ES-I3 (cell line): Measurements from ENCODE around the gene OTUB1.
"Not testable (repeated sequence)": the region's sequence is repeated elsewhere in the genome, so short reads cannot be mapped to it uniquely, and the experiment has no call there.

Source experiments
- H3K36me3 ChIP-seq: 2 replicates; pipeline ENCODE4 v1.6.1; 2013; ENCODE audit warnings: mild to moderate bottlenecking, low read length, control low read depth, moderate library complexity; ENCODE audit not compliant: insufficient read depth
- H3K4me1 ChIP-seq: 2 replicates; pipeline ENCODE4 v1.6.1; 2013; ENCODE audit warnings: mild to moderate bottlenecking, control low read depth, low read length; ENCODE audit not compliant: insufficient read depth
- H3K9ac ChIP-seq: 2 replicates; pipeline ENCODE4 v1.6.1; 2013; ENCODE audit warnings: low read depth, mild to moderate bottlenecking, low read length, moderate library complexity
- H3K9me3 ChIP-seq: 2 replicates; pipeline ENCODE4 v1.6.1; 2013; ENCODE audit warnings: mild to moderate bottlenecking, low read length, moderate library complexity; ENCODE audit not compliant: control insufficient read depth, insufficient read depth

The OTUB1 gene

GRCh38 chr11:63961608-63962412, 24.4 kb upstream of the OTUB1 start:
- no peaks in the 10 kb centered on the region for H3K9me3 ChIP-seq
- no peaks in the 10 kb centered on the region for H3K36me3 ChIP-seq
- H3K4me1 ChIP-seq = no peaks in the 10 kb centered on the region; the same call in 1 of the 2 replicates
- no peak overlapping the region for H3K9ac ChIP-seq

GRCh38 chr11:63963895-63964294, 22.3 kb upstream of the OTUB1 start:
- not testable (repeated sequence) for H3K36me3 ChIP-seq, H3K4me1 ChIP-seq, H3K9ac ChIP-seq, H3K9me3 ChIP-seq

- no peaks in the 10 kb centered on the region; the same call in 1 of the 2 replicates for H3K4me1 ChIP-seq
- H3K9me3 ChIP-seq = no peaks in the 10 kb centered on the region
- no peak overlapping the region for H3K9ac ChIP-seq
- H3K36me3 ChIP-seq = no peaks in the 10 kb centered on the region
Measured at GRCh38 chr11:63966444-63966843, 19.8 kb upstream of the OTUB1 start.

DNA sequence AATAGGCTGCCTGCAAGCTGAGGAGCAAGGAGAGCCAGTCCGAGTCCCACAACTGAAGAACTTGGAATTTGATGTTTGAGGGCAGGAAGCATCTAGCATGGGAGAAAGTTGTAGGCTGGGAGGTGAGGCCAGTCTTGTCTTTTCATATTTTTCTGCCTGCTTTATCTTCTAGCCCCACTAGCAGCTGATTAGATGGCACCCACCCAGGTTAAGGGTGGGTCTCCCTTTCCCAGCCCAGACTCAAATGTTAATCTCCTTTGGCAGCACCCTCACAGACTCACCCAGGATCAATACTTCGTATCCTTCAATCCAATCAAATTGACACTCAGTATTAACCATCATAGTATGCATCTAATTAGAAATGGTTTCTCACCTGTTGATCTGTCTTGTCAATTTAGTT, 16.8 kb upstream of the OTUB1 start:
- no peaks in the 10 kb centered on the region for H3K36me3 ChIP-seq

DNA sequence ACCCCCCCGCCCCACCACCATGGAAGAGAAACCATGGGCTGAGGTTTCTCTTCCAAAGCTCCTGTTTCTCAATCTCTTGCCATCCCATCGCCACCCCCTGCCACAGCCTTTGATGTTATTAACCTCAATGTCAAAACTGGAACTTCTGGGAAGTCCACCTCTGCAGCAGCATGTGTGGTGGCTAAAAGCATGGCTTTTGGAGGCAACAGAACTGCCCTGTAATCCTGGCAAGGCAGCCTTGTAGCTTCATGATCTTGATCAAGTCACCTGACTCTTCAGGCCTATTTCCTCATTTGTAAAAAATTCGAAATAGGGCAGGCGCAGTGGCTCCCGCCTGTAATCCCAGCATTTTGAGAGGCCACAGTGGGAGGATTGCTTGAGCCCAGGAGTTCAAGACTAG, 15.3 kb upstream of the OTUB1 start:
- Histone ChIP-seq H3K9ac (no peak overlapping the region), H3K9me3 (no peaks in the 10 kb centered on the region), H3K36me3 (no peaks in the 10 kb centered on the region), H3K4me1 (peaks cover 2% of the 10 kb centered on the region)

More for the DNA sequence above, 16.8 kb upstream of the OTUB1 start:
- H3K4me1 ChIP-seq = no peaks in the 10 kb centered on the region
- no peaks in the 10 kb centered on the region for H3K9me3 ChIP-seq
- H3K9ac ChIP-seq = no peak overlapping the region

DNA sequence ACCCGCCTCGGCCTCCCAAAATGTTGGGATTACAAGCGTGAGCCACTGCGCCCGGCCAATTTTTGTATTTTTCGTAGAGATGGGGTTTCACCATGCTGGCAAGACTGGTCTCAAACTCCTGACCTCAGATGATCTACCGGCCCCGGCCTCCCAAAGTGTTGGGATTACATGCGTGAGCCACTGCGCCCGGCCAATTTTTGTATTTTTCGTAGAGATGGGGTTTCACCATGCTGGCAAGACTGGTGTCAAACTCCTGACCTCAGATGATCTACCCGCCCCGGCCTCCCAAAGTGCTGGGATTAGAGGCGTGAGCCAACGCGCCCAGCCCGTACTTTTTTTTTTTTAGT, 12.4 kb upstream of the OTUB1 start:
- not testable (repeated sequence) for H3K9ac ChIP-seq, H3K36me3 ChIP-seq, H3K9me3 ChIP-seq
- H3K4me1 ChIP-seq = peaks cover 14% of the 10 kb centered on the region

GRCh38 chr11:63974259-63975143, 11.7 kb upstream of the OTUB1 start, which contains the start of gene COX8A:
COX8A (plus strand) TSS chr11:63974620; CDS start chr11:63974681, 61 bp downstream.
- H3K9me3 ChIP-seq = no peaks in the 10 kb centered on the region
- peak within 1 kb of the TSS; percentile 74 for H3K9ac ChIP-seq
- peaks cover 4% of the 10 kb centered on the region; the same call in 1 of the 2 replicates for H3K36me3 ChIP-seq
- peaks cover 18% of the 10 kb centered on the region for H3K4me1 ChIP-seq

GRCh38 chr11:63978551-63979239, 7.5 kb upstream of the OTUB1 start:
- Histone ChIP-seq H3K36me3 (peaks cover 4% of the 10 kb centered on the region; the same call in 1 of the 2 replicates), H3K4me1 (peaks cover 27% of the 10 kb centered on the region), H3K9me3 (no peaks in the 10 kb centered on the region), H3K9ac (no peak overlapping the region)

GRCh38 chr11:63979426-63979825, 6.8 kb upstream of the OTUB1 start:
- Histone ChIP-seq H3K4me1 (peaks cover 27% of the 10 kb centered on the region), H3K9me3 (no peaks in the 10 kb centered on the region), H3K36me3 (peaks cover 4% of the 10 kb centered on the region; the same call in 1 of the 2 replicates), H3K9ac (no peak overlapping the region)

- peaks cover 17% of the 10 kb centered on the region; the same call in 1 of the 2 replicates for H3K4me1 ChIP-seq
- H3K9ac ChIP-seq = peak overlapping the region; percentile 92
- no peaks in the 10 kb centered on the region for H3K9me3 ChIP-seq
- H3K36me3 ChIP-seq = peaks cover 8% of the 10 kb centered on the region; the same call in 1 of the 2 replicates
Measured at GRCh38 chr11:63985812-63986155, 454 bp upstream of the OTUB1 start.

DNA sequence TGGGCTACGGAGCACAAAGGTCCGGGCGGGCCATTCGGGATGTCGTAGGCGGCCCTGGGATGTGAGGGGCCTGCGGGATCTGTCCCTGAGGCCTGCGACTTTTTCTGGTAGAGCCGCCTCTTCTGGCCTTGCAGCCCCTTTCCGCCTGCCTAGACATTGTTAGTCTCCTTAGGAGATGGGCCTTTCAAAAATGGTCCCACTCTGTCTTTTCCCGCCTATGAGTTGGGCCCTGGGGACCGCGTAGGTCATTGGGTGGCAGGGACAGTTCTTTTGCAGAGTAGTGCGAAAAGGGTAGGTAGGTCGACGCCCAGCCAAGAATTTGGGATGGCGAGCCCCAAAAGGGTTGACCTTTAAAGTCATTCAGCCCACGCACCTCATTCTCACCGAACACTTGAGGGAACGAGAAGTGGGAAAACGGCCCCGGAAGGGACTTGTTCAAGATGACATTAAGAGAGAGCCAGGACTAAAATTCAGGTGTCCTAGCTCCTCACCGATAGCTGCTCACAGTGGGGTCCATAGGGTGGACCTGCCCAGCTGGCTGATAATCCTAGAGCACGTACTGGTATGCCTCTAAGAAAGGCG, 785 bp downstream of the OTUB1 start:
- Histone ChIP-seq H3K9ac (peak overlapping the region; percentile 92), H3K9me3 (no peaks in the 10 kb centered on the region), H3K36me3 (peaks cover 8% of the 10 kb centered on the region; the same call in 1 of the 2 replicates), H3K4me1 (peaks cover 17% of the 10 kb centered on the region; the same call in 1 of the 2 replicates)

DNA sequence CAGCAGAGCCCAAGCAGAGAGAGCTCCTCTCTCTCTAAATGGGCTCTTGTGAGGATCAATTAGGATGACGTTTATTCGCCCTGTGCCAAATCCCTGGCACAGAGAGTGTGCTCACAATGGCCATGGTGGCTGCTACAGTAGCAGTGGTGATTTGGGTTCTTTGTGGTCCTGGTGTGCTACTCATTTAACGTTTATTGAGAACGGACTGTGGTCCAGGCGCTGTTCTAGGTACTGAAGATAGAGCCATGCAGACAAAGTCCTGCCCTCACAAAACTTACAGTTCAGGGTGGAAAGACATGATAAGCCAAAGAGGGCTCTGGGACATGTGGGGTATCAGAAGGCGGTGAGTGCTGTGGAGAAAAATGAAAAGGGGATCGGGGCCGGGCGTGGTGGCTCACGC, 5.3 kb downstream of the OTUB1 start:
- Histone ChIP-seq H3K9ac (no peak overlapping the region), H3K9me3 (no peaks in the 10 kb centered on the region), H3K36me3 (peaks cover 12% of the 10 kb centered on the region; the same call in 1 of the 2 replicates), H3K4me1 (peaks cover 6% of the 10 kb centered on the region; the same call in 1 of the 2 replicates)

DNA sequence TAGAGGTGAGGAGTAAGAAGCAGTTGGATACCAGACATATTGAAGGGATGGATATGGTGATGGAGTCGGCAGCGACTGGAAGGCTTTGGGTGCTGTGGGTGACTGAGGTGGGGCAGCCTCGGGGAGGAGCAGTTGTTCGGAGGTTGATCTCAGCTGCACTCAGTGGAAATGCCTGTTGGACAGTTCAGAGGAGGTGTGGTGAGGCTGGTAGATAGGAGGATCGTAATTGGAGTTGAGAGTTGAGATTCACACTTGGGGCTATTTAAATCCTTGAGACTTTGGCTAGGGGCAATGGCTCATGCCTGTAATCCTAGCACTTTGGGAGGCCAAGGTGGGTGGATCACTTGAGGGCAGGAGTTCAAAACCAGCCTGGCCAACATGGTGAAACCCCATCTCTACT, 6.9 kb downstream of the OTUB1 start:
- Histone ChIP-seq H3K9me3 (no peaks in the 10 kb centered on the region), H3K36me3 (peaks cover 19% of the 10 kb centered on the region; the same call in 1 of the 2 replicates), H3K4me1 (peaks cover 4% of the 10 kb centered on the region; the same call in 1 of the 2 replicates), H3K9ac (no peak overlapping the region)

DNA sequence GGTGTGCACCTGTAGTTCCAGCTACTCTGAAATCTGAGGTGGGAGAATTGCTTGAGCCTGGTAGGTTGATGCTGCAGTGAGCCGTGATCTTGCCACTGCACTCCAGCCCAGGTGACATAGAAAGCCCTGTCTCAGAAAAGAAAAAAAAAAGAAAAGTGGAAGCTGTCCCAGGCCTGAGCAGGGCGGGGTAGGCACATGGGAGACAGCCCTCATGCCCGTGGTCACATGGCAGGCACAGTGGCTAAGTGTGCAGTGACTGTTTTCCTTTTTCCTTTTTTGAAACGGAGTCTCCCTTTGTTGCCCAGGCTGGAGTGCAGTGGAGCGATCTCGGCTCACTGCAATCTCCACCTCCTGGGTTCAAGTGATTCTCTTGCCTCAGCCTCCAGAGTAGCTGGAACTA, 7.8 kb downstream of the OTUB1 start:
- Histone ChIP-seq H3K36me3 (peaks cover 13% of the 10 kb centered on the region; the same call in 1 of the 2 replicates), H3K9ac (no peak overlapping the region), H3K4me1 (peaks cover 7% of the 10 kb centered on the region; the same call in 1 of the 2 replicates), H3K9me3 (no peaks in the 10 kb centered on the region)
